ENCODE data around the gene GUCY2C. TPM values are rescaled to one million over a fixed set of nuclear protein-coding genes. Genes with fewer than 3 reads are reported as not detected.
"Not testable (repeated sequence)": the region's sequence is repeated elsewhere in the genome, so short reads cannot be mapped to it uniquely, and the experiment has no call there.

GUCY2C gene
- total and polyA plus RNA-seq, 2 experiments from 2014 or later: 0.05 TPM; not detected in 1

DNA sequence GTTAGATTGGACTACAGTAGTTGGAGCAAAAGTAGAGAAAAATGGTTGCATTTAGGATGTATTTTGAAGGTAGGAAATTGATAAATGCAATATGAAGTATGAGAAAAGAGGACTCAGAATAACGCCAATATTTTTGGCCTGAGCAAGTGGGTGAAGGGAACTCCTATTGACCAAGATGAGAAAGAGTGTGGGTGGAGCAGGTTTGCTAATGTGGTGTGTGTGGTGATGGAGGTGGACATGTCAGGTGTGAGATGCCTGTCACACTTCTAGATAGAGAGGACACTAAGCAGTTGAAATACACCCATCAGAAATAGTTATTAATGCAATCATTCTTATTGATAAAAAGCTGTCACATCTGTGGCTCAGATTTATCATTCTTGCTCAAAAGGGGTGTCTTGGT is 7.3 kb downstream of the GUCY2C start:
- TF ChIP-seq, protein P1, sequence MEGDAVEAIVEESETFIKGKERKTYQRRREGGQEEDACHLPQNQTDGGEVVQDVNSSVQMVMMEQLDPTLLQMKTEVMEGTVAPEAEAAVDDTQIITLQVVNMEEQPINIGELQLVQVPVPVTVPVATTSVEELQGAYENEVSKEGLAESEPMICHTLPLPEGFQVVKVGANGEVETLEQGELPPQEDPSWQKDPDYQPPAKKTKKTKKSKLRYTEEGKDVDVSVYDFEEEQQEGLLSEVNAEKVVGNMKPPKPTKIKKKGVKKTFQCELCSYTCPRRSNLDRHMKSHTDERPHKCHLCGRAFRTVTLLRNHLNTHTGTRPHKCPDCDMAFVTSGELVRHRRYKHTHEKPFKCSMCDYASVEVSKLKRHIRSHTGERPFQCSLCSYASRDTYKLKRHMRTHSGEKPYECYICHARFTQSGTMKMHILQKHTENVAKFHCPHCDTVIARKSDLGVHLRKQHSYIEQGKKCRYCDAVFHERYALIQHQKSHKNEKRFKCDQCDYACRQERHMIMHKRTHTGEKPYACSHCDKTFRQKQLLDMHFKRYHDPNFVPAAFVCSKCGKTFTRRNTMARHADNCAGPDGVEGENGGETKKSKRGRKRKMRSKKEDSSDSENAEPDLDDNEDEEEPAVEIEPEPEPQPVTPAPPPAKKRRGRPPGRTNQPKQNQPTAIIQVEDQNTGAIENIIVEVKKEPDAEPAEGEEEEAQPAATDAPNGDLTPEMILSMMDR (IDR thresholded peaks at IDR 0.05; ENCODE audit: low read depth, low read length): no peak
- no peaks in the 10 kb centered on the region for H3K27me3 ChIP-seq
- no peak for DNase-seq (ENCODE audit: low read depth in 1 of 2, low spot score in 1 of 2)
- H3K4me3 ChIP-seq: no peak overlapping the region
- no peak overlapping the region for H3K27ac ChIP-seq
- no peaks in the 10 kb centered on the region for H3K4me1 ChIP-seq (ENCODE audit: low read depth)
- no peaks in the 10 kb centered on the region for H3K9me3 ChIP-seq (ENCODE audit: low read depth)
- no peaks in the 10 kb centered on the region for H3K36me3 ChIP-seq

DNA sequence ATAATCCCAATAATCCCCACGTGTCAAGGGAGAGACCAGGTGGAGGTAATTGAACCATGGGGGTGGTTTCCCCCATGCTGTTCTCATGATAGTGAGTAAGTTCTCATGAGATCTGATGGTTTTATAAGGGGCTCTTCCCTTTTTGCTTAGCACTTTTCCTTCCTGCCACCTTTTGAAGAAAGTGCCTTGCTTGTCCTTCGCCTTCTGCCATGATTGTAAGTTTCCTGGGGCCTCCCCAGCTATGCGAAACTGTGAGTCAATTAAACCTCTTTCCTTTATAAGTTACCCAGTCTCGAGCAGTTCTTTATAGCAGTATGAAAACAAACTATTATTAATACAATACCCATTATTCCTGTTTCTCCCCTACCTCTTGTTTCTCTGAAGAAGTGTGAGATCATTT is 14.2 kb downstream of the GUCY2C start:
- H3K36me3 ChIP-seq, H3K27me3 ChIP-seq: not testable (repeated sequence)

DNA sequence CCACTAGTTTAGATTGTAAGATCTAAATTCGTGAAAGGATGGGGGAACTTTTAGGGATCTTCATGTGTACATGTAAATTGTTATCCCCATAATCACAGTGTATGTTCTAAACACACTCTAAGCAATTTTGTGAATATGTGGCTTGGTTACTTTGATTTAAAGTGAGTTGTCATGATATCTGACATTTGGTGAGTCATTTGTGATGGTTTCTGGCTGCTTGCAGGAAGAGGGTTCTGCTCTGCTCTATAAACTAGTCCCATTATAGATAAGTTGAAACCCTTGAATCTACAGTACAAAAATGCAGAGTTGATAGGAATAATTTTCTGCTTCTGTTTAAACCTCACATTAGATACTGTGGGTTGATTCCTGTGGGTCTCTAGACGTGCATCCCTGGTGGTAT is 14.8 kb downstream of the GUCY2C start:
- Histone ChIP-seq H3K27ac (no peak overlapping the region), H3K4me3 (no peak overlapping the region), H3K9me3 (ENCODE audit: low read depth) (no peaks in the 10 kb centered on the region), H3K4me1 (ENCODE audit: low read depth) (no peaks in the 10 kb centered on the region), H3K36me3 (no peaks in the 10 kb centered on the region), H3K27me3 (no peaks in the 10 kb centered on the region)
- TF ChIP-seq, protein P1 (IDR thresholded peaks at IDR 0.05; ENCODE audit: low read depth, low read length): no peak
- DNase-seq (ENCODE audit: low read depth in 1 of 2, low spot score in 1 of 2): peak in 1 of 2 donors; percentile 1

More for the DNA sequence above, 14.2 kb downstream of the GUCY2C start:
- not testable (repeated sequence) for H3K4me3 ChIP-seq; DNase-seq (ENCODE audit: low read depth in 1 of 2, low spot score in 1 of 2); H3K27ac ChIP-seq; H3K4me1 ChIP-seq (ENCODE audit: low read depth); H3K9me3 ChIP-seq (ENCODE audit: low read depth)

DNA sequence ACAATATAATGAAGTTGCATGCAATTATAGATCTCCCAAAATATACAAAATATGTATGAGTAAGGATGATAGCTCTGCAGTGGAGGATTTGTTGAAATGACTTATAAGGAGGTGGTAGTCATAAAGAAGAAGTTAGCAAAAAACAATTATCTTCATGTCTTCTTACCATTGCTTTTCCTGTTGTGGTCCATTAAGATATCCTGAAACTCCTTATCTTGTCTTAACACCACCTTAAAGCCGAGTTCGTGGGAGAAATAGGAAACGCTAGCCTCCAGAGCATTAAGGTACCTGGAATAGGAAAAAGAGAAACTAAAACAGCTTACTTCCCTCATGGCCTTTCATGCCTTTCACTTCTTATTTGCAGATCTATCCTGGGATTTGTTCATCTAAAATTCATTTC is 15.2 kb downstream of the GUCY2C start:
- no peaks in the 10 kb centered on the region for H3K36me3 ChIP-seq
- DNase-seq (ENCODE audit: low read depth in 1 of 2, low spot score in 1 of 2): no peak
- H3K4me3 ChIP-seq: no peak overlapping the region
- no peaks in the 10 kb centered on the region for H3K27me3 ChIP-seq
- H3K9me3 ChIP-seq (ENCODE audit: low read depth): no peaks in the 10 kb centered on the region
- H3K4me1 ChIP-seq (ENCODE audit: low read depth): no peaks in the 10 kb centered on the region
- TF ChIP-seq, protein P1 (IDR thresholded peaks at IDR 0.05; ENCODE audit: low read depth, low read length): no peak
- no peak overlapping the region for H3K27ac ChIP-seq

DNA sequence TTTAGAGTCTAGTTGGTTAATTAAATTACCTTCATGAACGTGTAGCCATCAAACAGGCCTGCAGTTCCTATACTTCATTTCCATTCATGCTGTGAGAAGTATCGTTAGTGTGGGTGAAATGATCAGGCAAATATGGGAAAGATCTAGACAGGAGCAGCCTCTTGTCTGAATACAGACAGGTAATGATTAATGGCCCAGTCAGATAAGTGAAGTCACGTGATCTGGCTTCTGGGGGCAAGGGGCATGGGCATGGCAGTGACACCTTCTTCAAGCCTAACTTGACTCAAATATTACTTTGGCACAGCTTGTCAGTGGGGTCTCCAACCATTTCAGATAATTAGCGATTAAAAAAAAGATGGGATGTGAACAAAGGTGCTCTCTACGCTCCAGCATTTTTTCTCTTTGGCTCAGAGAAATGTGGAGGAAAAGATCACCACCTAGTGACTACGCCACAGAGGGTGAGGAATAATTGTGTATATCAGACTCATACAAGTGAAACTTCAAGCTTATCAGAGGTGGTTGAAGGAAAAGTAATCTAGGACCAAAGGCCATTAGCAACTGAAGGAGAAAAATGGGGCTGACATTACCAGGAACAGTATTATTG is 17.8 kb downstream of the GUCY2C start:
- H3K9me3 ChIP-seq (ENCODE audit: low read depth): no peaks in the 10 kb centered on the region
- no peak for DNase-seq (ENCODE audit: low read depth in 1 of 2, low spot score in 1 of 2)
- no peaks in the 10 kb centered on the region for H3K36me3 ChIP-seq
- H3K27ac ChIP-seq: no peak overlapping the region
- no peaks in the 10 kb centered on the region for H3K4me1 ChIP-seq (ENCODE audit: low read depth)
- no peak overlapping the region for H3K4me3 ChIP-seq
- no peaks in the 10 kb centered on the region for H3K27me3 ChIP-seq
- TF ChIP-seq, protein P1 (IDR thresholded peaks at IDR 0.05; ENCODE audit: low read depth, low read length): no peak

DNA sequence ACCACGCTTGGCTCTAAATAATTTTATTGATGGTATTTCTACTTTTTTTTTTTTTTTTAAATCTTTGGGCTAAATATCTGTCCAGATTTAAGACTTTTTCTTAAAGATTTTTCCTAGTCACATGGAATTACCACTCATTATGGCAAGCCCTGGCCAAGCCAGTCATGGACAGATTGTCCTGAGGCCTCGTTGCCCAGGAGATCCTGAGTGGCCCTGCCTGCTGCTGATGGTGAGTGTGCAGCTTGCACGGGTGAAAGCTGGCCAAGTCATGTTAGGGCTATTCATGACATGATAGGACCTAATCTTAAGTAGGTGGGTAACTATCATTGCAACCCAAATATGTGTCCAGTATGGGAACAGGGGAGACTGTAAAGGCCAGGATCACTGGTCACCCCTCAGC is 27.8 kb downstream of the GUCY2C start:
- H3K27me3 ChIP-seq: no peaks in the 10 kb centered on the region
- DNase-seq (ENCODE audit: low read depth in 1 of 2, low spot score in 1 of 2): no peak
- no peaks in the 10 kb centered on the region for H3K4me1 ChIP-seq (ENCODE audit: low read depth)
- no peak overlapping the region for H3K4me3 ChIP-seq
- H3K36me3 ChIP-seq: no peaks in the 10 kb centered on the region
- no peak overlapping the region for H3K27ac ChIP-seq
- no peaks in the 10 kb centered on the region for H3K9me3 ChIP-seq (ENCODE audit: low read depth)
- TF ChIP-seq, protein P1 (IDR thresholded peaks at IDR 0.05; ENCODE audit: low read depth, low read length): no peak

Data from cardiac muscle cell (in vitro differentiated cells and primary cell).